ENCODE measurements around the gene HNRNPA2B1.

DNA sequence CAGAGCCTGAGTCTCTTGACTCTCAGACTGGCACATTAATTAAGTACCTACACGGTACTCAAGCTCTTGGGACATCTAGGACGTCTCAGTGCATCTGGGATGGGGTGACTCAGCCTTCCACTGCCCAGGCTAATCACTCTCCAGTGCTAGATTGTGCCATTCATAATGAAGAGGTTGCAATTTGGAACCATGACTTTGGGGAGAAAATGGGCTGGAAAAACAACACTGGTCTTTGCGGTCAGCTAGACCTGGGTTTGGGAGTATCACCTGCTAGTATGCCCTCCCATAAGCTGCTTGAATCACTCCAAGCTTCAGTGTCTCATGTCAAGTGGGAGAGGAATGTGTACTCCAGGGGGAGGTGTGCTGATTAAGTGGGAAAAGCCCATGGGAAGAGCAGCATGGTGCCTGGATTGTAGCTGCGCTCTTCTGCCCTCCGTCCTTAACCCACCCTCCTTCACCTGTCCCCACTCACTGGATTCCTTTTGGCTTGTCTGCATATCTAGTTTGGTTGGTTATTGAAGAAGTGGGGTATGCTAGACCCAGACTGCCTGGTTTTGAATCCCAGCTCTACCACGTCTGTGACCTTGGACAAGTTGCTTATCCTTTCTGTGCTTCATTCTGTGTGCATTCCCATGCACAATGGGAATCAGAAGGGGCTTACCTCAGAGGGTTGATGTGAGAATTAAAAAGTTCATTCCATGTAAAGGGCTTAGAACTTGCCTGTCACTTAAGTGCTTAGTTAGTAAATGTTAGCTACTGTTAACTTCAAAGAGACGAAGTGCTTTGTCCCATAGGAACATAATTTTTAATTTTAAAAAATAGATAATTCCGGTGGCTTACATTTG is 44.8 kb downstream of the HNRNPA2B1 start:
- TF ChIP-seq POLR2A (IDR thresholded peaks at IDR 0.05) = no peak
- TF ChIP-seq POLR2AphosphoS5 (IDR thresholded peaks at IDR 0.05) = no peak
- TF ChIP-seq, protein P1, sequence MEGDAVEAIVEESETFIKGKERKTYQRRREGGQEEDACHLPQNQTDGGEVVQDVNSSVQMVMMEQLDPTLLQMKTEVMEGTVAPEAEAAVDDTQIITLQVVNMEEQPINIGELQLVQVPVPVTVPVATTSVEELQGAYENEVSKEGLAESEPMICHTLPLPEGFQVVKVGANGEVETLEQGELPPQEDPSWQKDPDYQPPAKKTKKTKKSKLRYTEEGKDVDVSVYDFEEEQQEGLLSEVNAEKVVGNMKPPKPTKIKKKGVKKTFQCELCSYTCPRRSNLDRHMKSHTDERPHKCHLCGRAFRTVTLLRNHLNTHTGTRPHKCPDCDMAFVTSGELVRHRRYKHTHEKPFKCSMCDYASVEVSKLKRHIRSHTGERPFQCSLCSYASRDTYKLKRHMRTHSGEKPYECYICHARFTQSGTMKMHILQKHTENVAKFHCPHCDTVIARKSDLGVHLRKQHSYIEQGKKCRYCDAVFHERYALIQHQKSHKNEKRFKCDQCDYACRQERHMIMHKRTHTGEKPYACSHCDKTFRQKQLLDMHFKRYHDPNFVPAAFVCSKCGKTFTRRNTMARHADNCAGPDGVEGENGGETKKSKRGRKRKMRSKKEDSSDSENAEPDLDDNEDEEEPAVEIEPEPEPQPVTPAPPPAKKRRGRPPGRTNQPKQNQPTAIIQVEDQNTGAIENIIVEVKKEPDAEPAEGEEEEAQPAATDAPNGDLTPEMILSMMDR (IDR thresholded peaks at IDR 0.05) = no peak

Measured in transverse colon (tissue), 4 donors.